Measurements from ENCODE around the gene SDK1.

DNA sequence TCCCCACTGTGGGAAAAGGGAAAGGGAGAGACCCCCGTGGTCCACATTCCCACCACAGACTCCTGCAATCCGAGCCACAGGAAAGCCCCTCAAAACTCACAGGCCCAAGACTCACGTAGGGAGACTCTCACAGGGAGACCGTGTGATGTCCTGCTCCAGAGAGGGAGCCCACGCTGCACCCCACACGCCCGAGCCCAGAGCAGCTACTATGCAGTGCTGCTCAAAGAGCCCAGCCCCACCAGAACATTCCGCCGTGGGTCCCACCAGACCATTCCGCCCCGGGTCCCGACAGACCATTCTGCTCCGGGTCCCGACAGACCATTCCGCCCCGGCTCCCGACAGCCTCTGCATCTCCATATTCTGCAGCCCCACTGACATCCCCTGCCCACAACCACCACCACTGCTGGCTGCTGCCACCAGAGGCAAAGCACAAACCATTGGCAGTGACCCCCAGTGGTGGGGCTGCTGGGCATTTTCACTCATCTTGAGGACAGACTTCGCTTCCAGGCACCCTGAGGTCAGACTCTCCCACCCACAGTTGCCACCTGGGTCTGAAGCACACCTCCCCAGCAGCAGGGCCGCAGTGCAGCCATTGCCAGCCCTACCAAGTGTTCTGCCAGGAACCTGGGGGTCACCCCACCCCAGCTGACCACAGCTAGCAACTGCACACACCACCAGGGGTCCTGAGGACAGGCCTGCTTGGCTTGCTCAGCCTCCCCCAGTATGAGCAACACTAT, 755.7 kb downstream of the SDK1 start:
- TF ChIP-seq, protein P1, sequence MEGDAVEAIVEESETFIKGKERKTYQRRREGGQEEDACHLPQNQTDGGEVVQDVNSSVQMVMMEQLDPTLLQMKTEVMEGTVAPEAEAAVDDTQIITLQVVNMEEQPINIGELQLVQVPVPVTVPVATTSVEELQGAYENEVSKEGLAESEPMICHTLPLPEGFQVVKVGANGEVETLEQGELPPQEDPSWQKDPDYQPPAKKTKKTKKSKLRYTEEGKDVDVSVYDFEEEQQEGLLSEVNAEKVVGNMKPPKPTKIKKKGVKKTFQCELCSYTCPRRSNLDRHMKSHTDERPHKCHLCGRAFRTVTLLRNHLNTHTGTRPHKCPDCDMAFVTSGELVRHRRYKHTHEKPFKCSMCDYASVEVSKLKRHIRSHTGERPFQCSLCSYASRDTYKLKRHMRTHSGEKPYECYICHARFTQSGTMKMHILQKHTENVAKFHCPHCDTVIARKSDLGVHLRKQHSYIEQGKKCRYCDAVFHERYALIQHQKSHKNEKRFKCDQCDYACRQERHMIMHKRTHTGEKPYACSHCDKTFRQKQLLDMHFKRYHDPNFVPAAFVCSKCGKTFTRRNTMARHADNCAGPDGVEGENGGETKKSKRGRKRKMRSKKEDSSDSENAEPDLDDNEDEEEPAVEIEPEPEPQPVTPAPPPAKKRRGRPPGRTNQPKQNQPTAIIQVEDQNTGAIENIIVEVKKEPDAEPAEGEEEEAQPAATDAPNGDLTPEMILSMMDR (IDR thresholded peaks at IDR 0.05; ENCODE audit: low read depth, low read length, missing input control): no peak
- TF ChIP-seq, protein P2, sequence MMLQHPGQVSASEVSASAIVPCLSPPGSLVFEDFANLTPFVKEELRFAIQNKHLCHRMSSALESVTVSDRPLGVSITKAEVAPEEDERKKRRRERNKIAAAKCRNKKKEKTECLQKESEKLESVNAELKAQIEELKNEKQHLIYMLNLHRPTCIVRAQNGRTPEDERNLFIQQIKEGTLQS (IDR thresholded peaks at IDR 0.05): no peak
- TF ChIP-seq, protein P3, sequence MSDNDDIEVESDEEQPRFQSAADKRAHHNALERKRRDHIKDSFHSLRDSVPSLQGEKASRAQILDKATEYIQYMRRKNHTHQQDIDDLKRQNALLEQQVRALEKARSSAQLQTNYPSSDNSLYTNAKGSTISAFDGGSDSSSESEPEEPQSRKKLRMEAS (IDR thresholded peaks at IDR 0.05): no peak
- TF ChIP-seq JUND (IDR thresholded peaks at IDR 0.05): no peak
- TF ChIP-seq GABPA (IDR thresholded peaks at IDR 0.05 in 1 of 2, conservative IDR thresholded peaks at IDR 0.05 in 1 of 2): no peak
- TF ChIP-seq SP1 (IDR thresholded peaks at IDR 0.05): no peak
- TF ChIP-seq TAF1 (conservative IDR thresholded peaks at IDR 0.05): no peak
- TF ChIP-seq HNF4A (conservative IDR thresholded peaks at IDR 0.05): no peak
- TF ChIP-seq, protein P4, sequence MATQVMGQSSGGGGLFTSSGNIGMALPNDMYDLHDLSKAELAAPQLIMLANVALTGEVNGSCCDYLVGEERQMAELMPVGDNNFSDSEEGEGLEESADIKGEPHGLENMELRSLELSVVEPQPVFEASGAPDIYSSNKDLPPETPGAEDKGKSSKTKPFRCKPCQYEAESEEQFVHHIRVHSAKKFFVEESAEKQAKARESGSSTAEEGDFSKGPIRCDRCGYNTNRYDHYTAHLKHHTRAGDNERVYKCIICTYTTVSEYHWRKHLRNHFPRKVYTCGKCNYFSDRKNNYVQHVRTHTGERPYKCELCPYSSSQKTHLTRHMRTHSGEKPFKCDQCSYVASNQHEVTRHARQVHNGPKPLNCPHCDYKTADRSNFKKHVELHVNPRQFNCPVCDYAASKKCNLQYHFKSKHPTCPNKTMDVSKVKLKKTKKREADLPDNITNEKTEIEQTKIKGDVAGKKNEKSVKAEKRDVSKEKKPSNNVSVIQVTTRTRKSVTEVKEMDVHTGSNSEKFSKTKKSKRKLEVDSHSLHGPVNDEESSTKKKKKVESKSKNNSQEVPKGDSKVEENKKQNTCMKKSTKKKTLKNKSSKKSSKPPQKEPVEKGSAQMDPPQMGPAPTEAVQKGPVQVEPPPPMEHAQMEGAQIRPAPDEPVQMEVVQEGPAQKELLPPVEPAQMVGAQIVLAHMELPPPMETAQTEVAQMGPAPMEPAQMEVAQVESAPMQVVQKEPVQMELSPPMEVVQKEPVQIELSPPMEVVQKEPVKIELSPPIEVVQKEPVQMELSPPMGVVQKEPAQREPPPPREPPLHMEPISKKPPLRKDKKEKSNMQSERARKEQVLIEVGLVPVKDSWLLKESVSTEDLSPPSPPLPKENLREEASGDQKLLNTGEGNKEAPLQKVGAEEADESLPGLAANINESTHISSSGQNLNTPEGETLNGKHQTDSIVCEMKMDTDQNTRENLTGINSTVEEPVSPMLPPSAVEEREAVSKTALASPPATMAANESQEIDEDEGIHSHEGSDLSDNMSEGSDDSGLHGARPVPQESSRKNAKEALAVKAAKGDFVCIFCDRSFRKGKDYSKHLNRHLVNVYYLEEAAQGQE (IDR thresholded peaks at IDR 0.05): no peak
- no peak for TF ChIP-seq FOXA1 (IDR thresholded peaks at IDR 0.05)

Data from liver (tissue), 3 donors.